Esophagus squamous epithelium (tissue), 4 donors: ENCODE data around the gene CRTAC1.

Source experiments
- POLR2A ChIP-seq, 4 donors: fragments of 450-650 bp; IDR thresholded peaks; one replicate each; pipeline ENCODE4 v1.6.1; 2017; ENCODE audit warnings: antibody characterized with exemption in 4 of 4, mild to moderate bottlenecking in 4 of 4, moderate library complexity in 3 of 4
- TF ChIP-seq, protein P1 (sequence below), 6 experiments: fragments of 450-650 bp in 4 of 6; fragments of 200-600 bp in 2 of 6; sonication (generic) in 2 of 6; IDR thresholded peaks; one replicate each; pipeline ENCODE4 v1.5.1; 2016 to 2019; ENCODE audit warnings: antibody characterized with exemption in 6 of 6, mild to moderate bottlenecking in 4 of 6, moderate library complexity in 4 of 6

GRCh38 chr10:97949462-97949861 is 81.0 kb downstream of the CRTAC1 start:
- TF ChIP-seq, protein P1, sequence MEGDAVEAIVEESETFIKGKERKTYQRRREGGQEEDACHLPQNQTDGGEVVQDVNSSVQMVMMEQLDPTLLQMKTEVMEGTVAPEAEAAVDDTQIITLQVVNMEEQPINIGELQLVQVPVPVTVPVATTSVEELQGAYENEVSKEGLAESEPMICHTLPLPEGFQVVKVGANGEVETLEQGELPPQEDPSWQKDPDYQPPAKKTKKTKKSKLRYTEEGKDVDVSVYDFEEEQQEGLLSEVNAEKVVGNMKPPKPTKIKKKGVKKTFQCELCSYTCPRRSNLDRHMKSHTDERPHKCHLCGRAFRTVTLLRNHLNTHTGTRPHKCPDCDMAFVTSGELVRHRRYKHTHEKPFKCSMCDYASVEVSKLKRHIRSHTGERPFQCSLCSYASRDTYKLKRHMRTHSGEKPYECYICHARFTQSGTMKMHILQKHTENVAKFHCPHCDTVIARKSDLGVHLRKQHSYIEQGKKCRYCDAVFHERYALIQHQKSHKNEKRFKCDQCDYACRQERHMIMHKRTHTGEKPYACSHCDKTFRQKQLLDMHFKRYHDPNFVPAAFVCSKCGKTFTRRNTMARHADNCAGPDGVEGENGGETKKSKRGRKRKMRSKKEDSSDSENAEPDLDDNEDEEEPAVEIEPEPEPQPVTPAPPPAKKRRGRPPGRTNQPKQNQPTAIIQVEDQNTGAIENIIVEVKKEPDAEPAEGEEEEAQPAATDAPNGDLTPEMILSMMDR (IDR thresholded peaks at IDR 0.05): no peak
- TF ChIP-seq POLR2A (IDR thresholded peaks at IDR 0.05): no peak
